Cortex of kidney (tissue), 1 donor: ENCODE data around the gene GLCE.

Source experiments
- DNase-seq: peaks from one replicate; lab custom pipeline; 2025; lab: John Stamatoyannopoulos, UW

The GLCE gene

GRCh38 chr15:69320977-69321554, 160.6 kb downstream of the GLCE start:
- no peak for DNase-seq
